ENCODE data around the gene CHST11. TPM values are rescaled to one million over a fixed set of nuclear protein-coding genes. Genes with fewer than 3 reads are reported as not detected.

The CHST11 gene
- total and polyA plus RNA-seq, 10 of the 15 experiments (the other 5 are each of a cell fraction or from before 2014, with no cell fraction given): 1.9 to 38.1 (median 17.2) TPM

DNA sequence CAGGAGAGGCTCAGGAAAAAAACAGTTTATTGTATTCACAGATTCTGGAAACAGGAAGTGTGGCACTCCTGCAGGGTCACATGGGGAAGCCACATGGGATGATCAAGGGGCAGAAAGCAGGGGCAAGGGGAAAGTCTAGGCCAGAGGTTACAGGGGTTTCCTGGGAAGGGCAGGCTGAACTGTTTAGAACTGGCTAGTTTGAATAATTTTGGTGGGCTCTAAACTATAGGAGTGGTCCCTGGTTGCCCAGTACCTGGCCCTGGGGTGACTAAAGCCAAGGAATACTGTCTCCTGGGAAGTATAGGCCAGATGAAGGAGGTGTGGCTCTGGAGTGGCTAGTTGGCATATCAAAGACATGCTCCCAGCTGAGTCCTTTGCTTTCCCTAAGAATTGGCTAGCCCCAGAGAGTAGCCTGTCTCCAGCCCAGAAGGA is 332.1 kb downstream of the CHST11 start:
- Histone ChIP-seq H2AFZ (ENCODE audit: control insufficient read depth, low read depth, low read length) (no peak overlapping the region), H3K36me3 (ENCODE audit: control insufficient read depth in 2 of 2, insufficient read depth in 2 of 2, low read length in 1 of 2) (no peaks in the 10 kb centered on the region), H3K4me1 (ENCODE audit: control insufficient read depth, insufficient read depth, low read length) (no peaks in the 10 kb centered on the region), H3K27ac (ENCODE audit: control insufficient read depth, insufficient read depth) (no peak overlapping the region), H3K9me3 (replicated peaks; ENCODE audit: control insufficient read depth, insufficient read depth, low read length) (no peaks in the 10 kb centered on the region), H3K9ac (ENCODE audit: control insufficient read depth, insufficient read depth, low read length) (no peak overlapping the region), H3K4me2 (ENCODE audit: control insufficient read depth, insufficient read depth) (no peak overlapping the region), H3K27me3 (replicated peaks in 1 of 2; ENCODE audit: control insufficient read depth in 2 of 2, insufficient read depth in 2 of 2, low read length in 1 of 2) (no peaks in the 10 kb centered on the region), H3K4me3 (no peak overlapping the region), H3K79me2 (ENCODE audit: control insufficient read depth, insufficient read depth, low read length) (no peaks in the 10 kb centered on the region), H4K20me1 (ENCODE audit: control insufficient read depth, insufficient read depth) (no peaks in the 10 kb centered on the region)
- FAIRE-seq (no peak), DNase-seq (ENCODE audit: low read depth, low spot score) (no peak), ATAC-seq (no peak)
- no TSS peak for BruUV-seq (replicated peaks)
- RAD21 ChIA-PET (ENCODE audit: unreplicated experiment): no interaction called here
- intact Hi-C loops (cut with micrococcal nuclease; ENCODE audit: unreplicated experiment) (no loop called here), in situ Hi-C loops (cut with MboI) (no loop called here)
- CTCF ChIA-PET: no interaction called here
- TF ChIP-seq RAD51 (IDR thresholded peaks at IDR 0.05): peak; percentile 33; the same call in 1 of the 2 replicates
- peak; percentile 43; the same call in 1 of the 2 replicates for TF ChIP-seq SPI1 (IDR thresholded peaks at IDR 0.05; ENCODE audit: borderline replicate concordance, insufficient read depth, low read depth, low read length)
- TF ChIP-seq YY1 (IDR thresholded peaks at IDR 0.05; ENCODE audit: low read depth, low read length): no peak
- SMC1A ChIA-PET (ENCODE audit: uncharacterized antibody, unreplicated experiment): no interaction called here
- POLR2A ChIA-PET: no interaction called here

DNA sequence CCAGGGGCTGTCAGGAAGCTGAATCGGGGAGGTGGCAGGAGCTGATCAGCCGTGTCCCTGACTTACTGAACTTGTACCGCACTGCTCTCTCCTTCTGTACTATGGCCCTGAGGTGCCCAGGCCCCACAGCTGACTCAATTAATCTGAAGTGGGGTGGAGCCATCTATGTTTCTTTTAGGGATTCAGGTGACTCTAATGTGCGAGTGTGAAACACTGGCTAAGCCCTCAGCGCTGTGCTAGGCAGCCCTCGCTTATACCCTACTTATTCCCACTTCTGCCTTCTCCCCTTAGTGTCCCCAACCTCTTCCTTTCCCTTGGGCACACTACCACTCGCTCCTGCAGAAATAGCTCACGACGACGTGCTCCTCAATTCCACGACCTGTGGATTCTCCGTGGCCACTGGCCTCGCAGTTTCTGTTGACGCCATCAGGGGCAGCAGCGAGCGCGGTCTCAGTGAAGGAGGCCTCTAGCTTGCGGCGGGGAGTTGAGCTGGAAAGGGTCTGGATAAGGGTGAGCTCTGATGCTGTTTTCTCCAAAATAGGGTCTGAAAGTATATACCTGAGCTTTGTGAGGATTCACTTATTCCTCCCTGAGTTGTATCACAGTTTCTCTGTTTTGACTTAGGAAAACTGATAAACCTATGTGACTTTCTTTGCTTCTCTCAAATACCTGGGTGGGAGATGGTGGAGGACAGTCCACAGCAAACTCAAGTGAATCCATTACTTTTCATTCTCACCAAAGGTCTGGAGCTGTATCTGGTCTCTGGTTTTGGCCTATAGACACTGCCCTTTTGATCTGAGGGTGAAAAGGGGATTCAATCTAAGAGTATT is 333.8 kb downstream of the CHST11 start:
- ATAC-seq: peak; percentile 89
- Histone ChIP-seq H3K4me2 (ENCODE audit: control insufficient read depth, insufficient read depth) (peak overlapping the region; percentile 31), H3K9ac (ENCODE audit: control insufficient read depth, insufficient read depth, low read length) (no peak overlapping the region), H3K9me3 (replicated peaks; ENCODE audit: control insufficient read depth, insufficient read depth, low read length) (no peaks in the 10 kb centered on the region), H3K79me2 (ENCODE audit: control insufficient read depth, insufficient read depth, low read length) (no peaks in the 10 kb centered on the region), H3K4me1 (ENCODE audit: control insufficient read depth, insufficient read depth, low read length) (no peaks in the 10 kb centered on the region), H3K4me3 (peak overlapping the region; percentile 7; the same call in 1 of the 2 replicates), H3K36me3 (ENCODE audit: control insufficient read depth in 2 of 2, insufficient read depth in 2 of 2, low read length in 1 of 2) (no peaks in the 10 kb centered on the region), H2AFZ (ENCODE audit: control insufficient read depth, low read depth, low read length) (peak overlapping the region; percentile 79), H4K20me1 (ENCODE audit: control insufficient read depth, insufficient read depth) (no peaks in the 10 kb centered on the region), H3K27ac (ENCODE audit: control insufficient read depth, insufficient read depth) (no peak overlapping the region), H3K27me3 (replicated peaks in 1 of 2; ENCODE audit: control insufficient read depth in 2 of 2, insufficient read depth in 2 of 2, low read length in 1 of 2) (no peaks in the 10 kb centered on the region)
- SMC1A ChIA-PET (ENCODE audit: uncharacterized antibody, unreplicated experiment): interaction anchor here (0.6 to 1.3 kb wide), 11 partner anchors 9 to 408 kb away, joined by 3 to 6 read pairs (median 3); no protein-coding TSS in a partner anchor
- BruUV-seq (replicated peaks): no TSS peak
- RAD21 ChIA-PET (ENCODE audit: unreplicated experiment): interaction anchor here (0.6 to 1.6 kb wide), 6 partner anchors 9 to 333 kb away, joined by 3 to 4 read pairs (median 3); no protein-coding TSS in a partner anchor
- in situ Hi-C loops (cut with MboI) (no loop called here), intact Hi-C loops (cut with micrococcal nuclease; ENCODE audit: unreplicated experiment) (no loop called here)
- CTCF ChIA-PET: interaction anchor here (0.6 to 1.7 kb wide), 31 partner anchors 9 to 409 kb away, joined by 3 to 9 read pairs (median 4); partner anchors contain the start of genes CHST11 and SLC41A2
- DNase-seq (ENCODE audit: low read depth, low spot score): peak; percentile 13
- POLR2A ChIA-PET: no interaction called here
- peak; percentile 75 for FAIRE-seq
- 51% methylated on average over 19 of the region's 19 CpGs for WGBS (ENCODE audit: insufficient coverage, insufficient replicate concordance, low lambda C conversion rate, missing lambda C conversion rate)
- TF ChIP-seq, protein P1, sequence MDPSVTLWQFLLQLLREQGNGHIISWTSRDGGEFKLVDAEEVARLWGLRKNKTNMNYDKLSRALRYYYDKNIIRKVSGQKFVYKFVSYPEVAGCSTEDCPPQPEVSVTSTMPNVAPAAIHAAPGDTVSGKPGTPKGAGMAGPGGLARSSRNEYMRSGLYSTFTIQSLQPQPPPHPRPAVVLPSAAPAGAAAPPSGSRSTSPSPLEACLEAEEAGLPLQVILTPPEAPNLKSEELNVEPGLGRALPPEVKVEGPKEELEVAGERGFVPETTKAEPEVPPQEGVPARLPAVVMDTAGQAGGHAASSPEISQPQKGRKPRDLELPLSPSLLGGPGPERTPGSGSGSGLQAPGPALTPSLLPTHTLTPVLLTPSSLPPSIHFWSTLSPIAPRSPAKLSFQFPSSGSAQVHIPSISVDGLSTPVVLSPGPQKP (IDR thresholded peaks at IDR 0.05; ENCODE audit: low read depth, low read length): no peak
- TF ChIP-seq POLR2AphosphoS5 (IDR thresholded peaks at IDR 0.05; ENCODE audit: low read length): no peak
- TF ChIP-seq ESRRA (IDR thresholded peaks at IDR 0.05; ENCODE audit: low read length): no peak
- TF ChIP-seq ATF7 (IDR thresholded peaks at IDR 0.05; ENCODE audit: low read depth): no peak
- TF ChIP-seq ZNF274 (IDR thresholded peaks at IDR 0.05; ENCODE audit: insufficient read depth, insufficient read length): no peak
- no peak for TF ChIP-seq RCOR1 (conservative IDR thresholded peaks at IDR 0.05; ENCODE audit: low read depth, low read length)
- no peak for TF ChIP-seq FOS (IDR thresholded peaks at IDR 0.05; ENCODE audit: borderline replicate concordance, extremely low read depth, insufficient read length)
- TF ChIP-seq CBX3 (IDR thresholded peaks at IDR 0.05; ENCODE audit: borderline replicate concordance, low read depth): no peak
- TF ChIP-seq SIN3A (IDR thresholded peaks at IDR 0.05; ENCODE audit: low read depth, low read length): no peak
- no peak for TF ChIP-seq JUND (IDR thresholded peaks at IDR 0.05; ENCODE audit: low read depth, low read length)
- no peak for TF ChIP-seq ZNF207 (IDR thresholded peaks at IDR 0.05; ENCODE audit: borderline replicate concordance)
- TF ChIP-seq, protein P2, sequence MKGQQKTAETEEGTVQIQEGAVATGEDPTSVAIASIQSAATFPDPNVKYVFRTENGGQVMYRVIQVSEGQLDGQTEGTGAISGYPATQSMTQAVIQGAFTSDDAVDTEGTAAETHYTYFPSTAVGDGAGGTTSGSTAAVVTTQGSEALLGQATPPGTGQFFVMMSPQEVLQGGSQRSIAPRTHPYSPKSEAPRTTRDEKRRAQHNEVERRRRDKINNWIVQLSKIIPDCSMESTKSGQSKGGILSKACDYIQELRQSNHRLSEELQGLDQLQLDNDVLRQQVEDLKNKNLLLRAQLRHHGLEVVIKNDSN (IDR thresholded peaks at IDR 0.05; ENCODE audit: borderline replicate concordance, extremely low read length, insufficient read depth, low read depth, low read length): no peak
